G401 (cell line): Measurements from ENCODE around the gene SLC25A47. TPM values are rescaled to one million over a fixed set of nuclear protein-coding genes. Genes with fewer than 3 reads are reported as not detected.

Source experiments
- DNase-seq: peaks from one replicate; pipeline ENCODE4 v3.0.0-alpha.2; 2015; ENCODE audit warnings: low spot score
- in situ Hi-C: cut with HindIII; loops from 2 replicates; pipeline ENCODE4 v1.10.0; 2016; ENCODE audit warnings: low sequenced_read_pairs, mixed read lengths
- total RNA-seq: library from RNA; depleted of rRNA; stranded (reverse); fragments of >200 nt; shearing (Covaris generic); gene quantifications from 2 replicates; pipeline ENCODE4 v1.2.3, GENCODE V29; 2014

SLC25A47 gene
- total RNA-seq, 1 experiment from 2014 or later, result not detected

DNA sequence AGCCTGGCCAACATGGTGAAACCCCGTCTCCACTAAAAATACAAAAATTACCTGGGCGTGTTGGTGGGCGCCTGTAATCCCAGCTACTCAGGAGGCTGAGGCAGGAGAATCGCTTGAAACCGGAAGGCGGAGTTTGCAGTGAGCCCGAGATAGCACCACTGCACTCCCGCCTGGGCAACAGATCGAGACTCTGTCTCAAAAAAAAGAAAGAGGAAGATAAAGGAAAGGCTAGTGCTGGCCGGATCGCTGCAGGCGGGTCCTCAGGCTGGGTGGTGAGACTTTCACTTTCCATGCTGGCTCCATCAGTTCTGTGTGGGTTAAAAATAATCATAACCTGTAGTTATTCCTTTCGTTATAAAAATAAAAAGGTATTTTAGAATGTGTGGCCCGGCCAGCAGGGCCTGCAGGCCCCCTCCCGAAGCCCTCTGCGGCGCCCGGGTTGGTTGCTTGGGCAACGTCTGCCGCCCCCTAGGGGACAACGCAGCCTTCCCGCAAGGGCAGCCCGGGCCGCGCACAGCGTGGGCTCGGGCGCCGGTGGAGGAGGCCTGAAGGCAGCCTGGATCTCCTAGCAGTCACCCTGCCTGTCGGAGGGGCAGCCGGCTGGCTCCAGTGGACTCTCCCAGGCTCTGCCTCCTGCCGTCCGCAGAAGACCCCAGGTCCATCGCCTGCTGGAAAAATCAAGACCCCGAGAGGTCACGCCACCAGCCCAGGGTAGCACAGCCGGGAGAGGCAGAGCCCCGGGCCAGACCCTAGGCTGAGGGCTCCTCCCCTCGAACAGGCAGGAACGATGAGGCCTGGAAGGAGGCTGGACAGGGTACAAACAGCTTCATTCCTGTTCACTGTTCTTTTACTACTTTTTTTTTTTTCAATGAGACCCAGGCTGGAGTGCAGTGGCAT is 5.0 kb upstream of the SLC25A47 start:
- in situ Hi-C loops, result no loop called here
- DNase-seq, result no peak

DNA sequence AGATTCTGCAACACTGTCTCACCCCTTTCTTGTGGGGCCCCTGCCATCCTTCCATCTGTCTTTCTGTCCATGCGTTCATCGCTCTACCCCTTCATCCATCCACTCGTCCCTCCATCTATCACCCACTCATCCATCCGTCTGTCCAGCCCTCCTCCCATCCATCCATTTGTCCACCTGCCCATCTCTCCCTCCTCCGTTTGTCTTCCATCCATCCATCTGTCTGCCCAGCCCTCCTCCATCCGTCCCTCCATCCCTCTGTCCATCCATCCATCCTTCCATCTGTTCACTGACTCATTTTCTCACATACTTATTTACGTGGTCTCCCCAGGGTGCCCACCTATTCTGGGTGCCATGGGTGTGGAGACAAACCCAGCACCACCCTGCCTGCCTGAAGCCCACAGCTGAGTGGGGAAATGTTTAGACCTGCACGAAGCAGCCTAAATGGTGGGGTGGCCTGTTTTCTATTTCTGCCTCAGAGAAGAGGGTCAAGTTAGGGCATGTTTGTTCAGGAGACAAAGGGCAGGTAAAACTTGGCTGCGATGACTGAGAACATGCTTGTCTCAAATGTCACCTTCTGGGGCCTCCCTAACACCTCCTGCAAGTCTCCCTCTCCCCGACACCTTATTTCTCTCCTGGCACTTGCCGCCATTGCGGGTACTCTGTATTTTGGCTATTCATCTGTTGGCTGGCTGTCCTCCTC is 2.8 kb upstream of the SLC25A47 start:
- DNase-seq, result no peak
- in situ Hi-C loops, result no loop called here

DNA sequence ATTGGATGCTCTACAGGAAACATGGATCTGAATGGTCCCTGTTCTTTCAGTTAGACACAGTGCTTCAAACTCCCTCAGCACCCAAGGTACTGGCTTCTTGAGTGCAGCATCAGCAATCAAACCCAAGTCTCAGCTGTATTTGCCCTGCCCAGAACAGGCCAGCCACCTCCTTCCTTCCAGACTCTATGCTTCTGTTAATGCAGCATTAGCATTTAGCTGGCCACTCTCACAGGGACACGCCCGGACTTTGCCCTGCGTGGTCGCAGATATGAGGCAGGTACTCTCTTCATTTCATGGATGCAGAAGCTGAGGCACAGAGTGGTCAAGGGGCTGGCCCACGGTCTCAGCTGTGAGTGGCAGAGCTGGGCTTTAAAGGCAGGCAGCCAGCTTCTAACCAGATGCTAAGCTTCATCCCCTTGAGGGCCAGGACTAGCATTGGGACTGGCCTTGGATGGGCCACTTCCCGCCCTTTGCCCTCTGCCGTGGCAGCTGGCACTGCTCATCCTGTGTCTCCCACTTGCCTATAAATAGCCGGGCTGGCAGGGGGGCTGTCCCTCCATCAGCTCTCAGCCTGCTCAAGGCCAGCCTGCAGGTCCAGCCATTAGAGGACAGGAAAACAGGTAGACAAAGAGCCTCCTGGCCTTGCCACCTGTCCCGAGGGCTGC is 1.5 kb upstream of the SLC25A47 start:
- in situ Hi-C loops, result no loop called here
- DNase-seq, result no peak

DNA sequence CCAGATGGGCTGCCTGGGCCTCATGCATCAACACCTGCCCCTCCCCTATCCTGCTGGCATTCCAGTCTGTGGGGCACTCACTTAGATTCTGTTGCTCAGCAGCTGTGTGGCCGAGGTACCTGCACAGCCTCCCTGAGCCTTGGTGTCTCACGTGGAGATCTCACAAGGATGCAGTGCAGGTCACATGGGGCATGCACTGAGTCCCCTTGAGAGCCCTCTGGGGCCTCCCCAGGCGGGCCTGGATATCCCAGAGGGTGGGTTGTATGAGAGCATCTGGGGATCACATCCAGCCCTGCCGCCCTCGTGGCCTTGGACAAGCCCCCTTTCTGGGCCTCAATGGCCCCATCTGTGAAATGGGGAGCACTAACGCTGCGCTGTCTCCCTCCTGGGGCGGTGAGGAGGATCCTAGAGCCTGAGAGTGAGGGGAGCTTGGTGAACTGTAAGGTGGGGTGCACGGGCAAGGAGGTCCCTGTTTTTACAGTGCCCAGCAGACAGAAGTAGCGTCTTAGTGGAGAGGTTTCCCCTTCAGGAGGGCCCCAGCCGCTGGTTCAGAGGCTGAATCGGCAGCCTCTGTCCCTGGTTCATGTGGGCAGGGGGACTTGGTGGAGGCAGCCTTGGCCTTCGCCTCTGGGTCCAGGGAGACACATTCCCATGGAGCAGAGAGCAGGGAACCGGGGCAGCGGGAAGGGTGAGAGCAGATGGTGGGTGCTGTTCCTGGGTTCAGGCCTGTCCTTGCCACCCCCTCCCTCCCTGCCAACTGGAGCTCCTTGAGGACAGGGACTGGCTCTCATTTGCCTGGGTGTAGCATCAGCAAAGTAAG is 791 bp upstream of the SLC25A47 start:
- in situ Hi-C loops, result no loop called here
- DNase-seq, result no peak

DNA sequence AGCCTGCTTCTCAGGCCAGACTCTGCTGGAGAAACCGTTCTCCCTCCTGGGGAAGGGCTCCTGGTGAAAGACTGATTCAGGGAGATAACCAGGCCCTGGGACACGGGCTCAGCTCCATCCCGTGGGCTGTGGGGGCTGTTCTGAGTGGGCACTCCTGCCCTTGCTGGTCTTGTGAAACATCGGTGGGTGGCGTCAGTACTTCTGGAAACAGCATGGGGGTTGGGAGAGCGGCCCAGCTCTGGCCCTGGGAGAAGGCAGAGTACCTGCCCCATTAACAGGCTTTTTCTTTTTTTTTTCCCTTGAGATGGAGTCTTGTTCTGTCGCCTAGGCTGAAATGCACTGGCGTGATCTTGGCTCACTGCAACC is 786 bp downstream of the SLC25A47 start:
- no peak for DNase-seq
- in situ Hi-C loops, result no loop called here

DNA sequence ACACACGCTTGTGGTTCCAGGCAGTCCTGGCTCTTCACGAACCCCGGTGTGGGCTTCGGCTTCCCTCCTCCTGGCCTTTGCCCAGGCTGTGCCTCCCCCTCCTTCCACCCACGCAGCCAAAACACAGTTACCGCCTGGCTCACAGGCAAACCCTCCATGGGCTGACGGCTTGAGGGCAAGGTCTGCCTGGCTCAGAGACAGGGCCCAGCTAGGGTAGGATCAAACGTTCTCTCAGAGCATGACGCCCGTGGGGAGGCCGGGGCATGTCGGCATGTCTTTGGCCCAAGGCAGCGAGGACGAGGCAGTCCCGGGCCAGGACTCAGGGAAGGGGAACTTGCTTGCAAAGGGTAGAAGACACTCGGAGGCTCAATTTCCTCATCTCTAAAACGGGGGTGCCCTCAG is 2.1 kb downstream of the SLC25A47 start:
- in situ Hi-C loops, result no loop called here
- DNase-seq, result no peak

DNA sequence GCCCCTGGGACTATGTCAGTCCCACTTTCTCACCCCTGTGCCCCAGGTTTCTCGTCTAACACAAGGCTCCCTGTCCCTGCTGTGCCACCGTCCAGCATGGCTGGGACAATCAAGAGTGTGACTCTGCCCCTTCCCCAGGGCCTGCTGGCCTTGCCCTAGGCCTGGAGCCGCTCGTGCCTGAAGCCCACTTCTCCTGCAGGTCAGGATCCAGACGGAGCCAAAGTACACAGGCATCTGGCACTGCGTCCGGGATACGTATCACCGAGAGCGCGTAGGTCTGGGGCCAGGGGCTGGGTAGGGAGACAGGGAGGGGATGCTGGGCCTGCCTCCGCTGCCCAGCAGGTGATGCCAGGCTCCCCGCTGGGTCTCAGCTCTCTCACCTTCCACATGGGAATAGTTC is 2.8 kb downstream of the SLC25A47 start:
- in situ Hi-C loops, result no loop called here

DNA sequence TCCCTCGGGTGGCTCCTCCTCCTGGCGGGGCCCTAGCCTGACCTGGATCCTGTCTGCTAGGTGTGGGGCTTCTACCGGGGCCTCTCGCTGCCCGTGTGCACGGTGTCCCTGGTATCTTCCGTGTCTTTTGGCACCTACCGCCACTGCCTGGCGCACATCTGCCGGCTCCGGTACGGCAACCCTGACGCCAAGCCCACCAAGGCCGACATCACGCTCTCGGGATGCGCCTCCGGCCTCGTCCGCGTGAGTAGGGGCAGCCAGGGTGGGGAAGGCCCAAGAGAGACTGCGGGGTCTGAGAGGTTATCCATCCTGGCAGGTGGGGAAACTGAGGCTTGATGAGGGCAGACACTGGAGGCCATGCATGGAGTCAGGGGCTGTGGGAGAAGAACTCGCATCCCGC is 4.0 kb downstream of the SLC25A47 start:
- DNase-seq, result no peak
- in situ Hi-C loops, result no loop called here

More for the DNA sequence above, 2.8 kb downstream of the SLC25A47 start:
- DNase-seq, result no peak

DNA sequence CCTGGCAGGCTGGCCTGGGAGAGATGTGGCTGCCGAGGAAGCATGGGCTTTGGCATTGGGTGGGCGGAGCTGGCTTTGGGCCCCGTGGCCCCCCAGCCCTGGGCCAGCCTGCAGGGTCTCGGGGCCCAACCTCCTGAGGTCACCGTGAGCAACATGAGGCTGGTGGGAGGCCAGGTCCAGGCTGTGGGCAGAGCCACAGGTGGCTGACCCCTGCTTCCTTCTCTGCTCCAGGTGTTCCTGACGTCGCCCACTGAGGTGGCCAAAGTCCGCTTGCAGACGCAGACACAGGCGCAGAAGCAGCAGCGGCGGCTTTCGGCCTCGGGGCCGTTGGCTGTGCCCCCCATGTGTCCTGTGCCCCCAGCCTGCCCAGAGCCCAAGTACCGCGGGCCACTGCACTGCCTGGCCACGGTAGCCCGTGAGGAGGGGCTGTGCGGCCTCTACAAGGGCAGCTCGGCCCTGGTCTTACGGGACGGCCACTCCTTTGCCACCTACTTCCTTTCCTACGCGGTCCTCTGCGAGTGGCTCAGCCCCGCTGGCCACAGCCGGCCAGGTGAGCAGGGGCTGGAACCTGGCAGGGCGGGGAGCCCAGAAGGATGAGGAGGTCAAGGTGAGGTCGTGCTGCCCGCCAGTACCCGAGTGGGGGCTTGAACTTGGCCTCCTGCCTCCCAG is 5.5 kb downstream of the SLC25A47 start:
- in situ Hi-C loops, result no loop called here
- no peak for DNase-seq

DNA sequence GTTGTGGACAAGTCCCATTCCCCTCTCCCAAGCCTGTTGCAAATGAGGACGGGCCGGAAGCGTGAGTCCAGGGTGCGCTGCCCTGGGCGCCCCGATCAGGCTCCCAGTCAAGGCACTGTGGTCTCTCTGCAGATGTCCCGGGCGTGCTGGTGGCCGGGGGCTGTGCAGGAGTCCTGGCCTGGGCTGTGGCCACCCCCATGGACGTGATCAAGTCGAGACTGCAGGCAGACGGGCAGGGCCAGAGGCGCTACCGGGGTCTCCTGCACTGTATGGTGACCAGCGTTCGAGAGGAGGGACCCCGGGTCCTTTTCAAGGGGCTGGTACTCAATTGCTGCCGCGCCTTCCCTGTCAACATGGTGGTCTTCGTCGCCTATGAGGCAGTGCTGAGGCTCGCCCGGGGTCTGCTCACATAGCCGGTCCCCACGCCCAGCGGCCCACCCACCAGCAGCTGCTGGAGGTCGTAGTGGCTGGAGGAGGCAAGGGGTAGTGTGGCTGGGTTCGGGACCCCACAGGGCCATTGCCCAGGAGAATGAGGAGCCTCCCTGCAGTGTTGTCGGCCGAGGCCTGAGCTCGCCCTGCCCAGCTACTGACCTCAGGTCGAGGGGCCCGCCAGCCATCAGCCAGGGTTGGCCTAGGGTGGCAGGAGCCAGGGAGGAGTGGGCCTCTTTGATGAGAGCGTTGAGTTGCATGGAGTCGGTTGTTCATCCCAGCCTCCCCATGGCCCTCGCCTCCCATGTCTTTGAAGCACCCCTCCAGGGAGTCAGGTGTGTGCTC is 6.3 kb downstream of the SLC25A47 start:
- in situ Hi-C loops, result no loop called here

DNA sequence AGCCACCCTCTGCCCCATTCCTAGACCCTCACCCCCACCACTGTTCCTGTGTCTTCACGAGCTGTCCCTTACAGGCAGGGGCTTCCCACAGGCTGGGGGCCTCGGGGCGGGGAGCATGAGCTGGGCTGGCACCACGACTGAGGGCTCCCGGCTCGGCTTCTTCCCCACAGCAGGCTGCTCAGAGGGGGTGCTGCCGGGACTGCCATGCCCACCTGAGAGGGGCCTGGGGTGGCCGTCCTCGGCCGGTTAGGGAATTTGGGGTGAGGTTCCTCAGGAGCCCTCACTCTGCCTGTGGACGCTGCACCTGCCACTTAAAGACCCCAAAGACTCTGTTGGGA is 6.8 kb downstream of the SLC25A47 start:
- DNase-seq, result no peak
- in situ Hi-C loops, result no loop called here

More for the DNA sequence above, 6.3 kb downstream of the SLC25A47 start:
- DNase-seq, result no peak

DNA sequence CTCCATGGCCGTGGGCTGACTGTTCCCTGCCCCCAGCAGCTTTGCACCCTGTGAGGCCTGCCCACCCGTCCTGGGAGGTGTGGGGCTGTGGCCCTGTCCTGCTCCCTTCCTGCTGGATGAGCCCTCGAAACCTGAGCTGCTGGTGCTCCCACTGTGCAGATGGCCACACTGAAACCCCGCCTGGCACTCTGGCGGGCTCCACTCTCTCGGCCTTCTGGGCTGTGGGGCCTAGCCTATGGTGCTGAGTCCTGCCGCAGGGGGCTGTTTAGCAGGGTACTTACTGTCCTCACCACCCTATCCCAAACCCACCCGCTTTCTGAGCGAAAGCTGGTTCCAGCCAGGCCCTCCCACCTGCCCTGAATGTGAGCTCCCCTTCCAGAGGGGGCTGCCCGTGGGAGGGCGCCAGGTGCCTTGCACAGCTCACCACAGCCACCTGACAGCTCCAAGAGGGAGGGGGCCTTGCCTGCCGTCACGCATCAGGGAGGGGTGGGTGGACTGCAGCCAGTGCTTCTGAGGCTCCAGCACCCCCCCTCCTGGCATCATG is 7.3 kb downstream of the SLC25A47 start:
- DNase-seq, result no peak
- in situ Hi-C loops, result no loop called here

DNA sequence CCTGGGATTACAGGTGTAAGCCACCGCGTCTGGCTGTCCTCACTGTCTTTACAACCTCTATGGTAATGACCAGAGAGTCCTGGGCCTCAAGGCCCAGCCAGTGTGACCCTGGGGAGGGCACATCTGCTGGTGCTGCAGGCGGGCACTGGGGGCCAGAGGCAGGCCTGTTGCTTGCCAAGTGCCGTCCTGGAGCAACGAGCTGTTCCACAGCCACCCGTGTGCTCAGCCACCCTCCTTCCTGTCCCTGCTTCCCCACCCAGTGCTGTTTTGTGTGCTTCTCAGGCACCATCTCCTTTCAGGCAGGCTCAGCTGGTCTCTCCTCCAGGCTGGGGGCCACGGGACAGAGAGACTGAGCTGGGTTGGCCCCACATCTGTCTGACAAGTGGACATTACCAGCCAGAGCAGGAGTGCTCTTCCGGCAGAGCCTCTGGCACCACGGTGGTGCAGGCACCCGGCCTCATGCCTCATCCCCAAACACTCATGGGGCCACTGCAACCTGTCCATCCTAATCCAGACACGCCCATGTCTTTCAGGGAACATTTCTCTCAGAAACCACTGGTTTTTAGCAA is 9.0 kb downstream of the SLC25A47 start:
- in situ Hi-C loops, result no loop called here
- no peak for DNase-seq

DNA sequence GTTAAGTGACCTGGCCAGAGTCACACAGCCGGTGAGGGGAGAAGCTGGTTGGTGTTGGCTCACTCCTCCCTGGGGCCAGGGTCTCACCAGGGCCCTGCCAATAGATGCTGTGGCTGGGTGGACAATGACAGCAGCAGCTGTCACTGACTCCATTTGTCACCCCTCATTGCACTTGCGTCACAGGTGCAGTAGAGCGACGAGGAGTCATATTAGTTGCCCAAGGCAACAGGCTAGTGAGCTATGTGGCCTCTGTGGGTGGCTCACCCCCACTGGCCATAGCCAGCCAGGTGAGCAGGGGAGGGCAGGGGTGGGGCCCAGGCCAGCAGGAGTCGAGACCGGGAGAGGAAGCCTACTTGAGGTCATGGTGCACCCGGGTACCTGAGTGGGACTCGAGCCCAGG is 9.7 kb downstream of the SLC25A47 start:
- no peak for DNase-seq
- in situ Hi-C loops, result no loop called here

DNA sequence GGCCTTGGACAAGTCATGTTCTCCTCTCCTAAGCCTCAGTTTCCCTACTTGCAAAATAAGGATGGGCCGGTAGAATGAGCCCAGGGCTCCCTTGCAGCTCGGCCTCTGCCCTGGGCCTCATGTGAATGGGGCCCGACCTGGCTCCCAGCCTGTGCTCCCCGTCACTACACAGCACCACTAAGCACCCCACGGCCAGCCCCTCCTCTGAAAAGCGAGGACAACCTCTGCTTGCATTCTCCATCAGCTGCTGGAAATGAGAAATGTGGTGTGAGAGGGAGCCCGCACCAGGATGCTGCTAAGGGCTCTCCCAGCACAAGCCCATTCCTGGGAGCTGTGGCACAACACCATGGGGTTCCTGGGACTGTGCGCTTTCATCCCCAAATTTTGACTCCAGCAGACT is 10.2 kb downstream of the SLC25A47 start:
- DNase-seq, result no peak

DNA sequence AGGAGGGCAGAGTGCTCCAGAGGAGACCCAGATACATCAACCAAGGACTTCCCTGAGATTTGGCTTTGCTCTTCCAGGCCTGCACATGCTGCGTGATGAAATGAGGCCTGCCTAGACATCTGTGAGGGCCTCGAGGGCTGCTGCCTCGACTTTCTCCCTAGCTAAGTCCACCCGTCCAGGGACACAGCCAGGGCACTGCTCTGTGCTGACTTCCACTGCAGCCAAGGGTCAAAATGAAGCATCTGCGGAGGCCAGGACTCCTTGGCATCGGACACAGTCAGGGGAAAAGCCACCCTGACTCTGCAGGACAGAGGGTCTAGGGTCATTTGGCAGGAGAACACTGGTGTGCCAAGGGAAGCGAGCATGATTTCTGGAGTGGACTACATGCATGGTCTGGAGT is 10.7 kb downstream of the SLC25A47 start:
- in situ Hi-C loops, result no loop called here
- no peak for DNase-seq

More for the DNA sequence above, 10.2 kb downstream of the SLC25A47 start:
- in situ Hi-C loops, result no loop called here

DNA sequence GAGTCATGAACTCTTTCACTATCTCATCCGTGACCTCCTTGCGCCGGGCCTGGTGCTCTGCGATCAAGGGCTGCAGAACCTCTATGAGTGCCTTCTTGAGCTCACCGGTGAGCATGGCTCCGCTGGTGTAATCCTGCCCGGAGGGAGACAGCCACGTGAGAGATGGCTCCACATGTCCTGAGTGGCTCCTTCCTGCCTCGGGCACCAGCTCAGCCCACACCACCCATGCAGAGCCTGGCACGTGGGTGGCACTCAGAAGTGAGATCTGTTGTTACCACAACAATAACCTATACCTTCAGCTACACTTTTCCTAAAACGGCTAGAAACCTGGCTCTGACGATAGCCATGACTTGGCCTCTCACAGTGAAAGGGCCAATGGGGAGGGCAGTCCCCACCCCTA is 11.8 kb downstream of the SLC25A47 start:
- DNase-seq, result no peak

More for the DNA sequence above, 11.8 kb downstream of the SLC25A47 start:
- in situ Hi-C loops, result no loop called here
